Smooth muscle cell of the coronary artery (primary cell): ENCODE measurements around the gene SSBP1. TPM values are rescaled to one million over a fixed set of nuclear protein-coding genes. Genes with fewer than 3 reads are reported as not detected.

ENCODE experiments used
- total RNA-seq: library from RNA; depleted of rRNA; stranded (reverse); fragments of >200 nt; gene quantifications from 2 replicates; pipeline ENCODE4 v1.2.3, GENCODE V29; 2014; ENCODE audit warnings: low replicate concordance

Gene SSBP1
- total RNA-seq, result 77.3 and 178 TPM in 2 replicates

GRCh38 chr7:141737836-141738591 is at the start of gene SSBP1:
TSS of gene SSBP1 (plus strand) at chr7:141738358. CDS start at chr7:141739167, 809 bp downstream.

GRCh38 chr7:141702047-141702567 is 36.1 kb upstream of the SSBP1 start, which contains the start of gene DENND11:
TSS of gene DENND11 (minus strand) at chr7:141702166. CDS start at chr7:141702153, 13 bp downstream.

DNA sequence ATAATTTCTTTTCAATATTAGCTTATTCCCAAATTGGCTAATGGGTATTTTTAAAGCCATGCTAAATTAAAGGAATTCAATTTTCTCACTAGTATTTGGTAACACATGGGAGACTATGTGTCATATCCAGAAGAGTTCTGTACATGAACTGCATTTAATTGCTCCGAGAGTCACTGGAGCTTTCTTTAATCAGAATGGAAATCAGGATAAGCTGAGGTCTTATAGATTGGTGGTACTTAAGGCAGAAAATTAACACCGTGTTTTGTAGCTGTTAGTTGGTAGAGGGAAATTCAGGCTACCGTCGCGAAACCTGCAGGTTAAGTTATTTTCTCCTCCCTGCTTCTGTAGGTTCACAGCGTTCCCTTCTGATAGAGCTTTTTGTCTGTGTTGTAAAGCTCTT is 29.8 kb upstream of the SSBP1 start, which contains the start of gene WEE2:
Gene WEE2 (plus strand): TSS at position 3 of the 400 bp plus-strand sequence. CDS start 406 bp downstream, outside the sequence.

GRCh38 chr7:141763797-141764196 is 25.6 kb downstream of the SSBP1 start, which contains the start of gene TAS2R3:
TSS of gene TAS2R3 (plus strand) at chr7:141764097. CDS start at chr7:141764159, 62 bp downstream.

DNA sequence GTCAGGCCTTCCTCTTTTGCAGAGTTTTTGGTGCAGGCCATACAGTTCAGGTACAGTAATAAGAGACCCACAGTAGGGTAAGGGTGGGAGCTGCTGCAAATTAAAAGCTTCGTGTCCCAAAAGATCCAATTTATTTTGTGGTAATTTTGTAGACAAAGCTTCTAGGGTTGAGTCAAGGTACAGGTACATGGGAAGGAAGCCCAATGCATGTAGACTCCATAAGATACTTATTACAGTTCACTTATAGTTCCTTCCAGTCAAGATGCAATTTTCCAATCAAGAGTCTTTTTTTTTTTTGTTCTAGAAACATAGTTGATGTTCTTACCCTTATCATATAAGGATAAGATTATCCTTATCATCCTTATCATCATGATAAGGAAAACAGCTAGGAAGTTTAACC is 38.2 kb downstream of the SSBP1 start, which contains the start of gene TAS2R4:
Gene TAS2R4 (plus strand): TSS at position 301 of the 400 bp plus-strand sequence. CDS start 1,815 bp downstream, outside the sequence.

GRCh38 chr7:141789917-141790316 is 51.8 kb downstream of the SSBP1 start, which contains the start of gene TAS2R5:
TSS of gene TAS2R5 (plus strand) at chr7:141790217. CDS start at chr7:141790362, 145 bp downstream.

Other genes starting within 250 kb of the SSBP1 start
- gene AGK, start 186.9 kb upstream of the SSBP1 start, total RNA-seq, result 6.9 and 19.6 TPM in 2 replicates
- 7.2 and 13.7 TPM in 2 replicates for gene DENND11, start 36.2 kb upstream of the SSBP1 start, total RNA-seq
- not detected in 2 replicates for gene WEE2, start 30.0 kb upstream of the SSBP1 start, total RNA-seq
- gene TAS2R3, start 25.7 kb downstream of the SSBP1 start, total RNA-seq, result 0.68 and 1.8 TPM in 2 replicates
- 0.38 and 0.70 TPM in 2 replicates for gene TAS2R4, start 38.3 kb downstream of the SSBP1 start, total RNA-seq
- 0.38 and 0.59 TPM in 2 replicates for gene TAS2R5, start 51.9 kb downstream of the SSBP1 start, total RNA-seq
- not detected in 2 replicates for gene PRSS37, start 103.1 kb downstream of the SSBP1 start, total RNA-seq
- gene OR9A4, start 178.0 kb downstream of the SSBP1 start, total RNA-seq, result not detected in 2 replicates
- not detected in 2 replicates for gene CLEC5A, start 208.6 kb downstream of the SSBP1 start, total RNA-seq
- gene TAS2R38, start 235.4 kb downstream of the SSBP1 start, total RNA-seq, result not detected in 2 replicates